Breast epithelium (tissue), 4 donors: ENCODE results near the gene SV2C. TPM values are rescaled to one million over a fixed set of nuclear protein-coding genes. Genes with fewer than 3 reads are reported as not detected.

Experiments used
- DNase-seq, 2 donors: peaks; one replicate each; pipeline ENCODE4 v3.0.0-alpha.2; 2019; ENCODE audit warnings: low spot score in 2 of 2
- H3K27ac ChIP-seq, 2 donors: fragments of 200-600 bp; sonication (generic) in 1 of 2; one replicate each; pipeline ENCODE4 v1.5.1; 2016 to 2019; ENCODE audit warnings: mild to moderate bottlenecking in 1 of 2
- H3K27me3 ChIP-seq, 2 donors: fragments of 200-600 bp; sonication (generic) in 1 of 2; one replicate each; pipeline versions ENCODE4 v1.5.1 to v1.6.0; 2017 to 2019; ENCODE audit warnings: control low read depth in 1 of 2, mild to moderate bottlenecking in 1 of 2
- H3K36me3 ChIP-seq: fragments of 200-600 bp; one replicate; pipeline ENCODE4 v1.5.1; 2019
- H3K4me1 ChIP-seq, 2 donors: fragments of 200-600 bp; sonication (generic); one replicate each; pipeline ENCODE4 v1.5.1; 2016 to 2019; ENCODE audit warnings: control low read depth in 1 of 2
- H3K4me3 ChIP-seq, 3 donors: fragments of 200-600 bp; sonication (generic); 1 replicate in 2 of 3; 2 replicates in 1 of 3; pipeline ENCODE4 v1.5.1; 2016 to 2019; ENCODE audit warnings: mild to moderate bottlenecking in 3 of 3, moderate library complexity in 2 of 3
- H3K9me3 ChIP-seq, 2 donors: fragments of 200-600 bp; sonication (generic) in 1 of 2; one replicate each; pipeline ENCODE4 v1.5.1; 2016 to 2019; ENCODE audit warnings: control low read depth in 1 of 2
- CTCF ChIP-seq, 3 donors: fragments of 450-650 bp; IDR thresholded peaks; one replicate each; pipeline ENCODE4 v1.5.1; 2016 to 2017; ENCODE audit warnings: antibody characterized with exemption in 3 of 3, mild to moderate bottlenecking in 3 of 3, moderate library complexity in 3 of 3
- POLR2A ChIP-seq: fragments of 450-650 bp; IDR thresholded peaks from one replicate; pipeline ENCODE4 v1.6.1; 2016; ENCODE audit warnings: antibody characterized with exemption, mild to moderate bottlenecking, moderate library complexity
- POLR2AphosphoS5 ChIP-seq, 3 donors: sonication (generic); formaldehyde crosslinking; IDR thresholded peaks; one replicate each; pipeline ENCODE4 v1.6.1; 2017; ENCODE audit warnings: antibody characterized with exemption in 3 of 3
- intact Hi-C: fragments of 100-400 bp; cut with DNase I; formaldehyde crosslinking; loops from one replicate; pipeline ENCODE4 v1.15.1; 2023; ENCODE audit warnings: low total_unique reads
- total RNA-seq, 3 donors: library from RNA; depleted of rRNA; stranded (reverse); fragments of >200 nt; gene quantifications; one replicate each; pipeline ENCODE4 v1.1.0, GENCODE V29; 2016

Gene SV2C
- total RNA-seq, 3 donors from 2014 or later = 0.32 to 1.3 (median 0.59) TPM

DNA sequence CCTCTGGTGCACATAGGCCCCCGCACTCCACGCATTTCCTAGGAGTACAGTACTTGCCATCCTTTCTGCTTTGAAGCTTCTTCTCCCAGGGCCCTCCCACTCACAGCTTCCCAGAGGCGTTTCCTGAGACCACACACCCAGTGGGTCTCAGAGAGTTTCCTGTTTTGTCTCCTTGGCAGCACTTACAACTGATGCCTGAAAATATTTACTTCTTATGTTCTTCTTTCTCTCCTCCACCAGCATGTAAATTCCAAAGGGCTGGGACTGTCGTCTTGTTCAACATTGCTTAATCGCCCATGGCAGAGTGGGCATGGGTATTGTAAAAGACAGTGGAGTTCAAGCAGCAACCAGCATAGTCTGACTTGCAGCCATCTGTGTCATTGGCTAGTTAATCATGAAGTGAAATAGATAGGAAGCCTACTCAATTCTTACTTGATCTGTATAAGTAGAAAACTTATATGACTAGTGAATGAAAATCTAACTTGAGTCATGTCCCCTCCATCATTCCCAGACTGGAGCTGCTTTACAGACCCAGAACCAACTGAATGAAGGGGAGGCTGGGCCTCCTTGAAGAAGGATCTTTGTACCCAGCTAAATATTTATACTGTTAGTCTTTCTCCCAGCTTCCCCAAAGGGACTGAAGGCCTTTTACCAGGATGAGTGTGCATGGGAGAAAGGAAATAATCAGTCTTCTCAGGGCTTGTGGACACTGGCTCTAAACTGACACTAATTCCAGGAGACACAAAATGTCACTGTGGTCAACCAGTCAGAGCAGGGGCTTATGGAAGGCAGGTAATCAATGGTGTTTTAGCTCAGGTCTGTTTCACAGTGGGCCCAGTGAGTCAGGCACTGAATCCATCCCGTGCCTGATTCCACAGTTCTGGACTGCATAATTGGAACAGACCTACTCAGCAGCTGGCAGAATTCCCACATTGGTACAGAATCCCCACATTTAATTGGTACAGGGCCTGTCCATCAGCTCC, 116.4 kb downstream of the SV2C start:
- intact Hi-C loops = loop anchor here (10.0 kb wide), 1 partner anchor 1975 kb away; no protein-coding TSS in a partner anchor
- no peaks in the 10 kb centered on the region for H3K9me3 ChIP-seq
- H3K27ac ChIP-seq = no peak overlapping the region
- TF ChIP-seq POLR2A = no peak
- TF ChIP-seq CTCF (IDR thresholded peaks at IDR 0.05) = no peak
- no peak for TF ChIP-seq POLR2AphosphoS5 (IDR thresholded peaks at IDR 0.05)
- no peak overlapping the region for H3K4me3 ChIP-seq
- H3K4me1 ChIP-seq = no peaks in the 10 kb centered on the region
- DNase-seq = no peak
- H3K36me3 ChIP-seq = no peaks in the 10 kb centered on the region
- no peaks in the 10 kb centered on the region for H3K27me3 ChIP-seq

DNA sequence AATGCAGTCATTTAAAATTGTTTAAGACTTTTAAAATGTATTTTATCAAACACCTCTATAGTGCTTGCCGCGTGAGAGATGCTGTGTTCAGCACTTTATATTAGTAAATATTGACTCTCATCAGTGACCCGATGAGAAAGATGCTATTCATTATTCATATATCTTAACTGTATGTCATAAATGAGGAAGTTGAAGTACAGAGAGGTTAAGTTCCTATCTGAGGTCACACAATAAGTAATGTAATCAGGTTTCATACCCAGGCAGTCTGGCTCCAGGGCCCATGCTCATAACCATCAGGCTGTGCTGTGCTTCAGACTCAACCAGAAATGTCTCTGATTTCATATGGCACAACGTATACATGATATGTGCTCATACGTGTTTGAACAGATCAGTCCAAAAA, 119.0 kb downstream of the SV2C start:
- DNase-seq = no peak
- intact Hi-C loops = no loop called here
- Histone ChIP-seq H3K4me3 (no peak overlapping the region), H3K4me1 (no peaks in the 10 kb centered on the region), H3K27me3 (no peaks in the 10 kb centered on the region), H3K9me3 (no peaks in the 10 kb centered on the region), H3K36me3 (no peaks in the 10 kb centered on the region), H3K27ac (no peak overlapping the region)
- no peak for TF ChIP-seq POLR2AphosphoS5 (IDR thresholded peaks at IDR 0.05)
- TF ChIP-seq CTCF (IDR thresholded peaks at IDR 0.05) = no peak
- TF ChIP-seq POLR2A = no peak

- H3K27ac ChIP-seq = peak overlapping the region in 1 of 2 donors; percentile 64
- no peak for TF ChIP-seq POLR2AphosphoS5 (IDR thresholded peaks at IDR 0.05)
- no peak for TF ChIP-seq CTCF (IDR thresholded peaks at IDR 0.05)
- H3K27me3 ChIP-seq = no peaks in the 10 kb centered on the region
- H3K9me3 ChIP-seq = peaks cover 0 to 3% of the 10 kb centered on the region in 2 donors
- no peak overlapping the region for H3K4me3 ChIP-seq
- H3K36me3 ChIP-seq = no peaks in the 10 kb centered on the region
- intact Hi-C loops = no loop called here
- H3K4me1 ChIP-seq = no peaks in the 10 kb centered on the region
- DNase-seq = no peak
Measured at GRCh38 chr5:76204191-76204590, 121.0 kb downstream of the SV2C start.

- Histone ChIP-seq H3K4me3 (no peak overlapping the region), H3K27me3 (no peaks in the 10 kb centered on the region), H3K36me3 (no peaks in the 10 kb centered on the region), H3K4me1 (no peaks in the 10 kb centered on the region), H3K27ac (peak overlapping the region in 1 of 2 donors; percentile 64), H3K9me3 (peaks cover 4 to 8% of the 10 kb centered on the region in 2 donors)
- TF ChIP-seq POLR2AphosphoS5 (IDR thresholded peaks at IDR 0.05) (peak in 1 of 3 donors; percentile 61), CTCF (IDR thresholded peaks at IDR 0.05) (no peak), POLR2A (no peak)
- DNase-seq = peak in 1 of 2 donors; percentile 64
- intact Hi-C loops = no loop called here
Measured at GRCh38 chr5:76204713-76205112, 121.5 kb downstream of the SV2C start.

DNA sequence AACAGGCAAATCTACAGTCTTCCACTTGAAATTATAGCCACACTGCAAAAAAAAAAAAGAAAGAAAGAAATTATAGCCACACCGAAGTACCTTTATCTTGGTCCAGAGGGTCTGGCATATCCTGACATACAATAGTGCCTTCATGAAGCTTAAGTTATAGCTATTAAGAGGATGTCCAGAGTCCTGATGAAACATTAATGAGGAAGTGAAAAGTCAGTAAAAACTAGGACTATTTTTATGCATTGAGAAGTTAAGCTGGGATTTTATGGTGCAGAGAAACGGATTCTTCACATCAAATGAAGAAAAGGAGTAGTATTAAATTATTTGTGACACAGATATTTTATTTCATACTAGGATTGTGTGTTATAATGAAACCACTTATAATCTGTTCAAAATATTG, 123.9 kb downstream of the SV2C start:
- H3K9me3 ChIP-seq = peaks cover 7 to 9% of the 10 kb centered on the region in 2 donors
- no peak overlapping the region for H3K27ac ChIP-seq
- DNase-seq = no peak
- TF ChIP-seq CTCF (IDR thresholded peaks at IDR 0.05) = no peak
- TF ChIP-seq POLR2A = no peak
- H3K27me3 ChIP-seq = no peaks in the 10 kb centered on the region
- no peaks in the 10 kb centered on the region for H3K36me3 ChIP-seq
- no peak overlapping the region for H3K4me3 ChIP-seq
- intact Hi-C loops = no loop called here
- H3K4me1 ChIP-seq = no peaks in the 10 kb centered on the region
